ENCODE data around the gene RAB43. TPM values are rescaled to one million over a fixed set of nuclear protein-coding genes. Genes with fewer than 3 reads are reported as not detected.
A peak's percentile ranks its signal among the peaks of the same experiment; 100 is the strongest.
"Not testable (repeated sequence)": the region's sequence is repeated elsewhere in the genome, so short reads cannot be mapped to it uniquely, and the experiment has no call there.

The RAB43 gene
- total RNA-seq, 2 donors from 2014 or later: 33.3 to 42.6 TPM

- DNase-seq: no peak
- H3K4me3 ChIP-seq: no peak overlapping the region
- H3K4me1 ChIP-seq: no peaks in the 10 kb centered on the region
- H3K27me3 ChIP-seq: no peaks in the 10 kb centered on the region
- H3K9me3 ChIP-seq: no peaks in the 10 kb centered on the region
- TF ChIP-seq CTCF (IDR thresholded peaks at IDR 0.05): no peak
- no peak overlapping the region for H3K9ac ChIP-seq (ENCODE audit: low read depth in 2 of 2, low read length in 2 of 2)
- intact Hi-C loops (cut with DNase I): no loop called here
- H3K36me3 ChIP-seq: no peaks in the 10 kb centered on the region
- H3K27ac ChIP-seq: no peak overlapping the region
These were observed 44.4 kb downstream of the RAB43 start for GRCh38 chr3:129077222-129077621.

DNA sequence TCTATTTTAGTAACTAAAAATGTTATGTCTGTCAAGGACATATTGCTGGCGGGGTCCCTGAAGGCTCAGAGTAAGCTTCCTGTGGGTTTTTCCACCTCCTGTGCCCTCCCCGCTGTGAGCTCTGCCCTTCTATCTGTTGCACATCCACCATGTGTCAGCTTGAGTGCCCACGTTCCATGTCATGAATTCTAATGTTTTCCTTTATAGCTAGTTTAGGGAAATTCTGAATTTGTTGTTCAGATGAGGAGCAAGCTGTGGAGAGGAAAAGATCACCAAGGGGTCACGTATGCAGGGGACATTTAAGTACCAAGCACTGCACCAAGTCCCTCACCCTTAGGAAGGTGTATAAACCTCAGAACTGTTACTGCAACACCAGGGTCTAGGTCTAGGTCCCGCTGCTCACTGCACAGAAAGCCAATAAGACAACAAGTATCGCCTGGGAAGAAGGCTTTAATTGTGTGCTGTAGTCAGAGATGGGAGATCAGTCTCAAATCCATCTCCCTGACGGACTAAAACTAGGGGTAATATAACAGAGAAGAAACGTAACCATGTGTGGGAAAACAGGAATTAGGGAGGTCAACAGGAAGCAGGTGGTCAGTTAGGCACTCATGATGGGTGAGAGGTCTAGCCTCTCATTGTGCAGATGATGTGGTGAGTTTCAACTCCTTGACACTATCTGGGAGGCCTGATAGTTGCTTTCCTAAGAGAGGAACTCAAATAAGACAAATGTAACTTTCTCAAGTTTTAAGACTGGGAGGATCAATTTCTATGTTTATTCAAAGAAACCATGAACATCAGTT lies 51.3 kb downstream of the RAB43 start:
- no peaks in the 10 kb centered on the region for H3K36me3 ChIP-seq
- intact Hi-C loops (cut with DNase I): no loop called here
- DNase-seq: no peak
- H3K27me3 ChIP-seq: no peaks in the 10 kb centered on the region
- no peaks in the 10 kb centered on the region for H3K4me1 ChIP-seq
- no peaks in the 10 kb centered on the region for H3K9me3 ChIP-seq
- TF ChIP-seq CTCF (IDR thresholded peaks at IDR 0.05): no peak
- H3K4me3 ChIP-seq: no peak overlapping the region
- no peak overlapping the region for H3K27ac ChIP-seq
- no peak overlapping the region for H3K9ac ChIP-seq (ENCODE audit: low read depth in 2 of 2, low read length in 2 of 2)

- H3K36me3 ChIP-seq; H3K4me1 ChIP-seq; H3K9ac ChIP-seq (ENCODE audit: low read depth in 2 of 2, low read length in 2 of 2); H3K9me3 ChIP-seq; H3K27ac ChIP-seq; H3K4me3 ChIP-seq; H3K27me3 ChIP-seq; DNase-seq; intact Hi-C loops (cut with DNase I): not testable (repeated sequence)
These were observed 52.1 kb downstream of the RAB43 start for GRCh38 chr3:129069313-129070085.

DNA sequence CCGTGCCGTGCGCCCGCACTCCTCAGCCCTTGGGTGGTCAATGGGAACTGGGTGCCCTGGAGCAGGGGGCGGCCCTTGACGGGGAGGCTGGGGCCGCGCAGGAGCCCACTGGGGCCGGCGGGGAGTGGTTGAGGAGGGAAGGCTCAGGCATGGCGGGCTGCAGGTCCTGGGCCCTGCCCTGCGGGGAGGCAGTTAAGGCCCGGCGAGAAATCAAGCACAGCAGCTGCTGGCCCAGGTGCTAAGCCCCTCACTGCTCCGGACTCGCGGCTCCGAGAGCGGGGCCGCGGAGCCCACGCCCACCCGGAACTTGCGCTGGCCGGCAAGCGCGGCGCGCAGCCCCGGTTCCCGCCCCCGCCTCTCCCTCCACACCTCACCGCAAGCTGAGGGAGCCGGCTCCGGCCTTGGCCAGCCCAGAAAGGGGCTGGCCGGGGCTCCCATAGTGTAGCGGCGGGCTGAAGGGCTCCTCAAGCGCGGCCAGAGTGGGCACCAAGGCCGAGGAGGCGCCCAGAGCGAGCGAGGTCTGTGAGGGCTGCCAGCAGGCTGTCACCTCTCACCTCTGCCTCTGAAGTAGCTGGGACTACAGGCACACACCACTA lies 53.2 kb downstream of the RAB43 start:
- peak overlapping the region; percentile 94 for H3K27ac ChIP-seq
- intact Hi-C loops (cut with DNase I): no loop called here
- peak overlapping the region; percentile 20 for H3K4me3 ChIP-seq
- H3K27me3 ChIP-seq: no peaks in the 10 kb centered on the region
- H3K36me3 ChIP-seq: no peaks in the 10 kb centered on the region
- H3K4me1 ChIP-seq: no peaks in the 10 kb centered on the region
- DNase-seq: no peak
- no peak for TF ChIP-seq CTCF (IDR thresholded peaks at IDR 0.05)
- H3K9me3 ChIP-seq: no peaks in the 10 kb centered on the region
- H3K9ac ChIP-seq (ENCODE audit: low read depth in 2 of 2, low read length in 2 of 2): peak overlapping the region in 1 of 2 donors; percentile 1

DNA sequence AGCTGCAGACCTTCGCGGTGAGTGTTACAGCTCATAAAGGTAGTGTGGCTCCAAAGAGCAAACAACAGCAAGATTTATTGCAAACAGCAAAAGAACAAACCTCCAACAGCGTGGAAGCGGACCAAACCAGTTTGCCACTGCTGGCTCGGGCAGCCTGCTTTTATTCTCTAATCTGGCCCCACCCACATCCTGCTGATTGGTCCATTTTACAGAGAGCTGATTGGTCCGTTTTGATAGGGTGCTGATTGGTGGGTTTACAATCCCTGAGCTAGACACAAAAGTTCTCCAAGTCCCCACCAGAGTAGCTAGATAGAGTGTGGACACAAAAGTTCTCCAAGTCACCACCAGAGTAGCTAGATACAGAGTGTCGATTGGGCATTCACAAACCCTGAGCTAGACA lies 53.9 kb downstream of the RAB43 start:
- DNase-seq: peak; percentile 87
- H3K4me3 ChIP-seq; intact Hi-C loops (cut with DNase I); H3K36me3 ChIP-seq; H3K27me3 ChIP-seq; H3K9me3 ChIP-seq; H3K4me1 ChIP-seq: not testable (repeated sequence)
- H3K27ac ChIP-seq: peak overlapping the region; percentile 94
- peak overlapping the region in 1 of 2 donors; percentile 30 for H3K9ac ChIP-seq (ENCODE audit: low read depth in 2 of 2, low read length in 2 of 2)

- no peaks in the 10 kb centered on the region for H3K4me1 ChIP-seq
- no peak for TF ChIP-seq CTCF (IDR thresholded peaks at IDR 0.05)
- peak overlapping the region; percentile 44 to 73 for H3K9ac ChIP-seq (ENCODE audit: low read depth in 2 of 2, low read length in 2 of 2)
- peak; percentile 72 for DNase-seq
- H3K27ac ChIP-seq: peak overlapping the region; percentile 94
- H3K27me3 ChIP-seq: no peaks in the 10 kb centered on the region
- H3K36me3 ChIP-seq: no peaks in the 10 kb centered on the region
- no peak overlapping the region for H3K4me3 ChIP-seq
- H3K9me3 ChIP-seq: no peaks in the 10 kb centered on the region
- intact Hi-C loops (cut with DNase I): no loop called here
These were observed 55.9 kb downstream of the RAB43 start for GRCh38 chr3:129065720-129066073.
